ENCODE results near the gene DPP10.

Gene DPP10

GRCh38 chr2:115163572-115163971 lies 721.1 kb downstream of the DPP10 start:
- DNase-seq, result no peak

DNA sequence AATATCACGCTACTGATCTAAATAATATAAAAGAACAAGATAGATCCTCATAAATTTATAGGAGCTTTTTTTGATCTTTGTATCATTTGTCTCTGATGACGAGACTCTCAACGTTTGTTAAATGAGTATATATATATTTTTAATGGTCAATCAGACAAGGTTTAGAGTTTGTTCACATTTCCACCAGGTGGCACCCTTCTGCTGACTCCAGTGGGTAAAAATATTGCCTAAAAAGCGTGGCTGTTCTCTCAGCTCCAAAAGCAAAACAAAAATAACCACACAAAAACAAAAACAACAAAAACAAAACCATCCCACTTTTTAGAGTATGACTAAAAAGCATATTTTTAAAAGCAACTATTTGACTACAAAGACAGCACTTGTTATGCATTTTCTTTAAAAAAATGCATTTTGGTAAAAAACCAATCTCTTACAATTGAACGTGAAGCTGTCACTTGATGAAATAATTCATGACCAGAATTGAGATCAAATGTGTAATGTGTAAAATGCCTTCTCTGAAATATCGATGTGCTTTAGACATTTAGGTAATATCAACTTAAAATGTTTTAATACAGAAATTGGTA lies 723.2 kb downstream of the DPP10 start:
- DNase-seq, result peak; percentile 49

GRCh38 chr2:115168457-115168856 lies 726.0 kb downstream of the DPP10 start:
- DNase-seq, result no peak

- no peak for DNase-seq
These were observed 727.4 kb downstream of the DPP10 start for GRCh38 chr2:115169814-115170213.

GRCh38 chr2:115171751-115172150 lies 729.3 kb downstream of the DPP10 start:
- no peak for DNase-seq

DNA sequence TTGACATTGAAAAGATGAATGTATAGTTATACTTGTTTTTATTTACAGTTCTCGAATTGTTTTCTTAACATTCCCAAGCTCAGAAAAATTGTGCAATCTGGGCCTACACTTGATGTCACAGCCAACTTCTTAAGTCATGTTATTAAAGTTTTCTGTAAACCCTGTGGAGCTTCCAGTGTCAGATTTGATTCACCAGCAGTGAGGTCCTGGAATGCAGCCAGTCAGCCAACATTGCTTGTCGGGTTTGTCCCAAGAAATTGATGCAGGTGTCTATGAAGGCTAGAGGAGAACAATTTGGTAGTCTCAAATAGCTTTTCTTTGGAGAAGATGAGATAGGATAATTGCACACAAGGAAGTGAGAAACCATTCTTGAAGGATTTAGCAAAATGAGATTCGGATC lies 732.2 kb downstream of the DPP10 start:
- no peak for DNase-seq

DNA sequence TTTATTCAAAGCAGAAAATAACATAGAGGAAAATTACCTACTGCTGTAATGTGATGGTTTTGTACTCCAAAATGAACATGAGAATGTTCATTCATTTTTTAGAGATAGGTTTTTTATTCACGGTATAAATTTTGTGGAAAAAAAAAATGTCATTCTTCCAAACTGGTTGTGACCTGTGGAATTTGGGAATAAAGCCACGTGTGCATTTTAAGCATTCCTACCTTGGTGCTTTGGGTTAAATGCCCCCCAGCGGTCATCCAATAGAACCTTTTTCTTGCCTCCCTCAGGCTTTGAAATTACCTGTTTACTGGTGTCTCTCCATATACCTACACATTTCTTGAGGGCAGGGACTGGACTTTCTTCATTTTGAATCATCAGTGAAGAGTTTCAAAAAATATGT lies 740.7 kb downstream of the DPP10 start:
- no peak for DNase-seq

DNA sequence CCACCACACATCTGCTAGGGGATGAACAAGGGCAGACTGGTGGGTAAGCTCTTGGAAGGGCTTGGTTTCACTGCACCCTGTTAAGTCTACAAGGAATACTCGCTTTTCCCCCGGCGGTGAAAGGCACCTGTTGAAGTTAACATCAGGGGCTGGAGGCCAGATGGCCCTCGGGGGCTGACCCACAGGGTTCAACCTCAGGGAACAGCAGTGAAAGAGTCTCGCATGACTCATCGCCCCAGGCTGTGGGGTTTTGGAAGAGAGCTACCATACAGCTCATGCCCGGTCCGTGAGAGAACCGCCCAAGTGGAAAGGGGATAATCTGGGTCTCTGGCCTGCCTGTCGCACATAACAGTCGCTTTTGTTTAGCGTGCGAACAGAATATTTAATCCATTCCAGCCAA lies 748.0 kb downstream of the DPP10 start:
- no peak for DNase-seq

DNA sequence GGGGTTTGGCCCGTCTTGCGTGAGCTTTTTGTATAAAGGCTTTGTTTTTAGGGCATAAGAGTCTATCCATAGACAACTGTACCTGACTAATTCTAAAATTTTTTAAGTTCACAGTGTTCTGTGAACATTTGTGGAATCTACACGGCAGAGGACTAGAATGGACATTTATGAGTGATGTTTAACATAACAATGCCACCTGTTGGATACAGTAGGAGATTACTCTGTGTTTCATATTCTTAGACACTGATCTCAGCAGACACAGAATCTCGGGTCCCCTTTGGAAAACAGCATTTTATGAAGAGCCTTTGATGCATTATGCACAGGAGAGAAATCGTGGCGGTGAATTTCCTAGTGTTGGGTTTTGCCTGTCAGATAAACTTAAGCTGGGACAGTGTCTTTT lies 752.2 kb downstream of the DPP10 start:
- no peak for DNase-seq

DNA sequence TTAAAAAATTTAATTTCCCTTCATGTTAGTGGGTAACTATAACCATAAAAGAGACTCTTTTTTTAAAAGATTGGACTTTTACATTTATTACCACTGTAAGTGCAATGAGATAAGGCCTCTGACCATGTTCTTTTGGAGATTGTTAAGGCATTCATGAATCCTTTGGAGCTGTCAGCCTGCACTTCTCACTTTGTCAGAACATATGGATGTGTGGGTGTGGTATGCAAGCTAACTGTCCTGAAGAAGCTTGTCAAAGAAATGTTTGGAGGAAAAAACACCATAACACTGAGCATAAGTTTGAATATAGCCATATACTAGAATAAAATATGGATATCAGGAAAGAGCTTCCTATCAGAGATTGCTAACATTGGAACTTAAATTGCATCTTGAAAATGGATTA lies 754.1 kb downstream of the DPP10 start:
- no peak for DNase-seq

GRCh38 chr2:115199966-115200365 lies 757.5 kb downstream of the DPP10 start:
- DNase-seq, result no peak

DNA sequence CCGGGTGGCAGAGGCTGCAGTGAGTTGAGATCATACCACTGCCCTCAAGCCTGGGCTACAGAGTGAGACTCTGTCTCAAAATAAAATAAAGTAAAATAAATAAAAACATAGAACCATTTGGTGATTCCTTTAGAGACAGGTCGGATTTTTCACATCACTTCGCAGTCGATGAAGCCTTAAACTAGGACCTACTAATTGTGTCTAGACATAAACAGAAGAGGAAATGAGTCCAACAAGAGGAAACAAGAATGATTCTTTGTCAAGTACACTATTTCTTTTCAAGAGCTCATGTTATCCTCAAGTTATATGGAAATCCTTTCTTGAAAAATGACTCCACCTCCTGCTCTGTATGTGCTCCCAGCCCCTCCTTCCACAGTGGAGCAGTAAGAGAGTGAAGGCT lies 758.9 kb downstream of the DPP10 start:
- DNase-seq, result no peak

DNA sequence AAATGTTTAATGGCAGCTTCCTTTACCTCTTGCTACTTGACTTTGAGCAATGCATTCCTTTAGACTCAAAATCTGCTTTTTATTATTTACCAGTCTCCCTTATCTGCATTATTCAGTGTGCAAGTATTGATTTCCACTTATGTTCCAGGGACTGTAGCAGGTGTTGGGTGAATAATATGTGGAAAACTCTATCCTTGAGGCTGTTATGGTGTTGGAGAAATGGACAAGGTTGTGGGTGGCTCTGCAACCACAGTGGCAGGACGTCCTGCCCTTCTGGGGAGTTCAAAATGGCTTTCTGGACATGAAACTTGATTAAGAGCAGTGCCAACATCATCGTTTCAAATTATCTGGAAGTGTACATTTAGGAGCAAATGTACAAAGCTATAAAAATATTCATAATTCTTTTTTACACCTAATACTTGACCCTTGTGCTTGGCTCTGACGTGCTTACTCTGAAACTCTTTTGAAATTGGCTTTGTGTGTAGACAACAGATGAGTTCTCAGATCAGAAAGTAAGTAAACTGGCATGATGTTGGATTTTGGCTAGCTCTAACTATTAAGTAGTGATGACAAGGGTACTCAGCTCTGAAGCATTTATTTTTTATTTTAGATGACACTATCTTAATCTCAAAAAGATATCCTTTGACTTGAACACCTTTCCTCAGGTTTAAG lies 766.2 kb downstream of the DPP10 start:
- no peak for DNase-seq

GRCh38 chr2:115214050-115214449 lies 771.6 kb downstream of the DPP10 start:
- DNase-seq, result no peak

DNA sequence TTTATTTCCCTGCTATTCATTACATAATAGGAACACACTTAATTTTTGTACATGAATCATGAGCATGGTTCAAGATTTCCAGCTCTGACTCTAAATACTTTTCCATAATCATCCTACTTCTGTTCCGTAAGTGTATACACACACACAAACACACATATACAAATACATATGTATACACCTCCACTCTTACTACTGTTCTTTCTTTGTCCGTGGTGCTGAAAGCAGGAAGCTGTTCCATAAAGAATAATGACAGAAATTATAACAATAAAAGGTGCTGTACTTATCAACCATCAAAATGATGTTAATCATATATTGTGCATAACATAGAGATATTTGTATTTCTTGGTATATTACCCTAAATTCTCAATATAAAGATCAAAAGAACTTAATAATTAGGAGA lies 776.9 kb downstream of the DPP10 start:
- DNase-seq, result no peak

DNA sequence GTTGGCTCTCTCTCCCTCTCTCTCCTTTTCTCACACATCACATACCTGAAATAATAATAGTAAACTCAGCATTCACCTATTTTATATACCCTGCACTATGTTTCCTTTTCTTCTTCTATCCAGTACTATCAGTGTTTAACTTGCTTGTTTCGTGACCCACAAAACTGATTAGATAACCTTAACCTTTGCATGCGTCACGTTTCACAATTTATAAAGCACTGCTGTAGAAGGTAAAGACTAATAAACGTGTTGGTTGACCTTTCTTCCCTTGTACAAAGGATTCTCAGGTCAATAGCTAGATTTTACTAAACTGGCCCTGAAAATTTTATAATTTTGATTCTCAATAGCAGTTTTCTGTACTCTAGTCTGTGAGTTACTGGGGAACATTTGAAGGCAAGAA lies 791.7 kb downstream of the DPP10 start:
- DNase-seq, result no peak

GRCh38 chr2:115234737-115235136 lies 792.3 kb downstream of the DPP10 start:
- DNase-seq, result no peak

GRCh38 chr2:115248066-115248465 lies 805.6 kb downstream of the DPP10 start:
- no peak for DNase-seq

DNA sequence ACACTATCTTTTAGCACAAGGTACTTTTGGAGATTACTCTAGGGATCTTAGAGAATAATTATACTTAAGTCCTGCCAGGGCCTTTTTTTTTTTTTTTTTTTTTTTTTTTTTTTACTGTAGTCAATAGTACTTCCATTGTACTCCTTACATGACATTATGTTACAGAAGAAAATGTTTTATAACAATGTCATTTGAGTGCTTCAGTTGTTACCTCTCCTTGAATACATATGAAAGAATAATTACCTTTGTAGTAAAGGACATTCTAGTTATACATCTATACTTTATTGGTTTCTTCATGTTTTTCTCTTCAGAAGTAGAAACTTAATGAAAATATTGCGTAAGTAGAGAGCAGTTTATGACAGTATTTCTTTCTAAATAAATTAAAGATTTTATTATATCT lies 834.9 kb downstream of the DPP10 start:
- no peak for DNase-seq

- no peak for DNase-seq
These were observed 843.0 kb downstream of the DPP10 start for GRCh38 chr2:115285416-115285815.

GRCh38 chr2:115290478-115290877 lies 848.0 kb downstream of the DPP10 start:
- DNase-seq, result no peak

DNA sequence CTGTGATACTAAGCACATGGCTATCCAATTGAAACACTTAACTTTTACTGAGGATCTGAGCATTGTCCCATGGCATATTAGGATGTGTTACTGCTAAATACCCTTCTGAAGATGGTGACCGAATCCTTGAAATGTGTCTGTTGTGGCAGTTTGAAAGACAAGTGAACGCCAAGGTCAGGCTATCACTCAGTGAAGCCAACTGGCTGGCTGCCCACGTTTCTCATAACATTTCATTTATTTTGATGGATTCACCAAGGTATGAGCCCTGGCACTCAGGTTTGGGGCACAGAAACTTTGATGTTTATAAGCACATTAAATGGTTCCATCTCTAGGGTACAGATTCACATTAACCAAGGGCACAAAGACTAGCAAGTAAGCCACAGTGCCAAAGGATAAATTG lies 850.3 kb downstream of the DPP10 start:
- DNase-seq, result no peak

DNA sequence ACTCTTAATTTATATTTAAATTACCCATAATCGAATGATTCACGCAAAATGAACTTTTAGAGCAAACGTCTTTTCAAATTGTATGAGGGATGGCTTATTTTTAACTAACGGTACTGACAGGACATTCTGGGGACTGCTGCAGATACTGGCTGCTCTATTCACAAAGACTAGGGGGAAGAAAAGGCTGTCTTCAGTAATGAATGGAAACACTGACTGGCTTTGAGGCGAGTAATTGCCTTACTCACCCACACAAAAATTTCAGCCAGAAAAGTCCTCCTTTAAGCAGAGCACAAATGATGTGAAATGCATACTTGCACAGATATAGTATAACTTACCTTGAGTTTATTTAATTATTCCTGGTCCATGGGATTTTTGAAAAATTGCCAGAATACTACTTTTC lies 852.6 kb downstream of the DPP10 start:
- DNase-seq, result no peak

GRCh38 chr2:115297056-115297455 lies 854.6 kb downstream of the DPP10 start:
- DNase-seq, result no peak

- no peak for DNase-seq
These were observed 856.8 kb downstream of the DPP10 start for GRCh38 chr2:115299199-115299598.

Measured in activated CD4-positive, alpha-beta T cell treated with anti-CD3 and anti-CD28 coated beads, Interleukin-2, Interleukin-6, amounts not matched to agents 100 ng/mL and 50 ng/mL, durations not matched to agents 16 hours and 8 hours (primary cell).